GM18502 (cell line): ENCODE measurements around the gene GAMT.

Source experiments
- ATAC-seq: cut with Tn5 transposase; IDR thresholded peaks from one replicate; pipeline ENCODE4 v1.9.1; 2021; ENCODE audit warnings: mild to moderate bottlenecking; ENCODE audit not compliant: unreplicated experiment, poor library complexity

The GAMT gene

DNA sequence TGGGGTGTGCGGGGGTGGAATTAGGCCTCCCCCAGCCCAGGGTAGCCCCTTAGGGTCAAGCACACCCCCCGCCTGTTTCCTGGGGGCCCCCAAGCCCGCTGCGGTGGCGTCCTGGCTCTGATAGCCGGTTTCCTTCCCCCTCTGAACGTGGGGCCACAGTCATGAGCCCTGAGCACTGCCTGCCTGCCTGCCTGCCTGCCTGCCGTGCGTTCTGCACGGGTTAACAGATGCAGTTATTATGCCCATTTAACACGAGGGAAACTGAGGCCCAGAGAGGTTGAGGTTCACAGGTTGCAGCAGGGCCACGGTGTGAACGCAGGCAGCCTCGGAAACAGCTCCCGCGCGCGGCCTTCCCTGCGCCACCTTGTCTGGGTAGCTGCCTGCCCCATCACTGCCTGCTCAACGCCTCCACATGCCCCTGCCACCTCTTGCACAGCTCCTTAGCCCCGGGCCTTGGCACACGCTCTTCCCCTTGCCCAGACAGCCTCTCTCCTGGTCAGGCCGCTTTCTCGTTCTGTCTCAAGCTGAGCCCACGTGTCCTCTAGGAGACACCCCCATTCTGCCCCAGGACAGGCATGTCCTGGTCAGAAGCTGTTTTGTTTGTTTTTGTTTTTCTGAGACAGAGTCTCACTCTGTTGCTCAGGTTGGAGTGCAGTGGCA lies 1.2 kb upstream of the GAMT start:
- ATAC-seq, result no peak

DNA sequence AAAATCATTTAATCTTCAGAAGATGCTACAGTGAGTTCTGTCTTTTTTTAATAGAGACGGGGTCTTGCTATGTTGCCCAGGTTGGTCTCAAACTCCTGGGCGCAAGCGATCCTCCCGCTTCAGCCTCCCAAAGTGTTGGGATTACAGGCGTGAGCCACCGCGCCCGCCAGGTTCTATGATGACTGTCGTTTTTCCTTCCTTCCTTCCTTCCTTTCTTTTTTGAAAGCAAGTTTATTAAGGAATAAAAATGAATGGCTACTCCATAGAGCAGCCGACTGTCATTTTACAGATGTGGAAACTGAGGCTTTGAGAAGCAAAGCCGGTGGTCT lies 511 bp upstream of the GAMT start:
- no peak for ATAC-seq

DNA sequence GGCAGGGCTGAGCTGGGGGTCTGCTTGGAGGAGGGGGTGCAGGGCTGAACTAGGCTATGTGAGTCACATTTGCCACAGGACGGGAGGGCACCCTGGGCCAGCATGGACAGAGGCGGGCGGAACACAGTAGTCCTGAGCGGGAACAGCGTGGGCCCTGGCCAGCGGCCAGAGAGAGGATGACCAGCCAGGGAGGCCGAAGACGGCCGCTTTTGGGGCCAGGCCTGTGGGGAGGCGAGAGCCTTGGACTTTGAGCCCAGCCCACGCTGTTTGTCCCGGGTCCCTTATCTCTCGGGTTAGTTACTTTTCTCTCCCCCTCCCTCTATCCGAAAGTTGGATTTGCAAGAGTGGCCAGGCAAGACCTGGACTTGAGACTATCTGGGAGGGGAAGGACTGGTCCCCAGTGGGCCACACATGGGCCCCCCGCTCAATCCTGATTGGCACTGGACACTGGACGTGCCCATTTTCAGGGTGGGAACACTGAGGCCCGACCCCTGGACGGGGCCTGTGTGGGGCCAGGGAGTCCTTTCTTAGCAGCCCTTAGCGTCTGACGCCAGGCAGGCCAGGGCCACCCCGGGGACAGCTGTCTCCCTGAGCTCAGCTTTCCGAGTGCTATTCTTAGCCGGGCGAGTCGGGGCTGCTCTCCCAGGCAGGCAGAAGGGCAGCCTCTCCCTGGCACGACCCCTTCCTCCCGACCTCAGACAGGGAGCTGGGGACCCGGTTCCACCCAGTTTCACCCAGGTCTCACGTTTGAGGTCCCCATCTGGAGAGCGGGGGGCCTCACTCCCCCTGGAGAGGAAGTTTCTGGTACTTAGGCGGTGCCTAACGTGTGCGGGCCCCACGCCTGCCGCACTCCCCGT lies 833 bp downstream of the GAMT start:
- ATAC-seq, result no peak

DNA sequence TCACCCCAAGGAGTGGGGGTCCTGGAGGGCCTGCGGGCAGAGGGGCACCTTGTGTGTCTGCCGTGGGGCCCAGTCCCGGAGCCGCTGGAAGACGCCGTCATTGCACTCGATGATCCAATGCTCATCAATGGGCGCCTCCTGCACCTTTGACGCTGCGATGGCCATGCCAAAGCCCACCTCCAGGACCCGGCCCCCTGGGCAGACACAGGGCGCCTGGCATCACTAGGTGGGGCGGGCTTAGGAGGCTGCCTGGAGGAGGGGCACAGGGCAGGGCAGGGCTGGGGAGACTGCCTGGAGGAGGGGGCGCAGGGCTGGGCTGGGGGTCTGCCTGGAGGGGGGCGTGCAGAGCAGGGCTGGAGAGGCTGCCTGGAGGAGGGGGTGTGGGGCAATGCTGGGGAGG lies 1.6 kb downstream of the GAMT start:
- ATAC-seq, result no peak

DNA sequence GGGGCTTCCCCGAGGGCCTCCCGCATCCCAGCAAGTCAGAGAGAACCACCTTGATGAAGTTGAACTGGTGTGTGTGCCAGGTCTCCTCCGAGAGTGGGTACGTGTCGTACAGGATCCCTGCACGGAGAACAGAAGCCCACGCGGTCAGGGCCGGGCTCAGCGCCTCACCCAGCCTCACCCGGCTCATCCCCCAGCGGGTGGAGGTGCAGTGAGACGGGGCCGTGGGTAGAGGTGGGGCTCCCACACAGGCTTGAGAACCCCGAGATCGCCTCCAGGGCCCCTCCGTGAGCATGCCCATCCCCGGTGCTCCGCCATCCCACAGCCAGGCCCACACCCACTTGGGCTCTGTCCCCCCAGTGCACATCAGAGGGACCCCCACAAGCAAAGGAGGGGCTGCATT lies 2.3 kb downstream of the GAMT start:
- no peak for ATAC-seq

DNA sequence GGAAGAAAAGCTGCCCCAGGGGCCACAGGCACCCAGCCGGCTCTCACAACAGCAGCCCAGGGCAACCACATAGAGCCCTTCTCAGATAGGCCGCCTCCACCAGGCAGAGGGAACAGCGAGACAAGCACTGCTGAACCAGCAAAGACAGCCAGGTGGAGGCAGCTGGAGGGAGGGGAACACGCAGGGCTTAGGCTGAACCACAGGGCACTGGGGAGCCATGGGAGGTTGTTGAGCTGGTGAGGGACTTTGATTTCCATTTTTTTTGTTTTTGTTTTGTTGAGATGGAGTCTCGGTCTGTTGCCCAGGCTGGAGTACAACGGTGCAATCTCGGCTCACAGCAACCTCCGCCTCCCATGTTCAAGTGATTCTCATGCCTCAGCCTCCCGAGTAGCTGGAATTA lies 3.5 kb downstream of the GAMT start:
- no peak for ATAC-seq

DNA sequence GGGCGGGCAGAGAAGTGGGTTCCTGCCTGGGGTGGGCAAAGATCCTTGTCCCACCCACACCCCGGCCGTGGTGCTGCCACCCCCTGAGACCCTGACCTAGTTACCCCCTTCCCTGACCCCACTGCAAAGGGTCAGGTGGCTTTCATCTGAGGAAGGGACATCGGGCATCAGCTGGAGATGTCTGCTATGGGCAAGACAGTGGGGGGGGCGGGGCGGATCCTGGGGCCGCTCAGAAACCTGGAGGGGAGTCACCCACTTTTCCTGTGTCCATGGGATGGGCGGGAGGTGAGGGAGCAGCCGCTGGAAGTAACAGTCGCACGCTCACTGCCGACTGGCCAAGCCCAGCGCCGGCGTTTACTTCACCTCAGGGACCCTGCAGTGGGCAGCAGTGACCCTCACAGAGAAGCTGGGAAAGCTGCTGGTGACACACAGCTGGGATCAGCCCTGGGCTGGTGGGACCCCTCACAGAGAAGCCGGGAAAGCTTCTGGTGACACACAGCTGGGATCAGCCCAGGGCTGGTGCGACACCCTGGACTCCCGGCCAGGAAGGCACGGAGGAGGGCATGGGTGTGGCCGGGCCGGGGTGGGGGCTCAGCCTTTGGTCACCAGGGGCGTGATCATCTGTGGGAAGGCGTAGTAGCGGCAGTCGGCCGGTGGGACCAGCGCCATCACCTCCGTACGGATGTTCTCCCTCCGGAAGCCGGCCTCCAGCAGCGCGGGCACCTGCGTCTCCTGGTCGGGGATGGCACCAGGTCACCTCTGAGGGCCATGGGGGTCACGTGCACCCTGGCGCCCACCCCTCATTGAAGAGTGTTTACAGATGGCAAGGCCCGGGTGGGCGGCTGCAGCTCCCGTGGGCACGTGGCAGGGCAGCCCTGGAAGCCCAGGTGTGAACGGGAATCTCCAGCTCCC lies 4.3 kb downstream of the GAMT start:
- no peak for ATAC-seq

DNA sequence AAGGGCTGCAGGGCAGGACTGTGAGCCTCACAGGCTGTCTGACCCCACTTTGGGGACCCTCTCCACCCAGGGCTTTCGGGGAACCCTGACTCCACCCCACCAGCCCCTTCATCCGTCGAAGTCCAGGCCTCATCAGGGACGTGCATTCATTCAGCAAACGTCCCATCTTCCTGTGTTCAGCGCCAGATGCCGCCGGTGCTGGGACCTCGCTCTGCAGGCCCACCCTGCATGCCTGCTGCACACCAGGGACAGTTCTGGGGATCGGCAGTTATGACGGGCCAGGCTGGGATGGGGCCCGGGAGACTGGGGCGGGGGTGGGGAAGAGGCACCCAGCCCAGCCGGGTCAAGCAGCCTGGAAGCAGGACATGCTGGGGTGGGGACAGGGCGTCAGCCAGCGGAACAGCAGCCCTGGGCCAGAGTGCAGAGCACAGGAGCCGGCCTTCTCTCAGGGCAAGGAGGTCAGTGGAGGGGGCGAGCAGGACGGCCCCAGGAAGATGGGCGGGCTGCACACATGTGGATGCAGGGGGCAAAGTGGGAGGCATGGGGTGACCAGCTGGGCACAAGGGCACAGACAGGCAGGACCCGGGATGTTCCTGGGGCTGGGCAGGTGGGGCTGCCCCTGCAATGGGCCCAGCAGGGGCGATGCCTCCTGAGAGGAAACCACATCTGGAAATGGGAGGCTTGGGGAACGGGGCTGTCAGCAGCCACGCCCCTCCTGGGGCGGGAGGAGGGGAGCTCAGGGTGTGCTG lies 5.1 kb downstream of the GAMT start:
- ATAC-seq, result no peak

DNA sequence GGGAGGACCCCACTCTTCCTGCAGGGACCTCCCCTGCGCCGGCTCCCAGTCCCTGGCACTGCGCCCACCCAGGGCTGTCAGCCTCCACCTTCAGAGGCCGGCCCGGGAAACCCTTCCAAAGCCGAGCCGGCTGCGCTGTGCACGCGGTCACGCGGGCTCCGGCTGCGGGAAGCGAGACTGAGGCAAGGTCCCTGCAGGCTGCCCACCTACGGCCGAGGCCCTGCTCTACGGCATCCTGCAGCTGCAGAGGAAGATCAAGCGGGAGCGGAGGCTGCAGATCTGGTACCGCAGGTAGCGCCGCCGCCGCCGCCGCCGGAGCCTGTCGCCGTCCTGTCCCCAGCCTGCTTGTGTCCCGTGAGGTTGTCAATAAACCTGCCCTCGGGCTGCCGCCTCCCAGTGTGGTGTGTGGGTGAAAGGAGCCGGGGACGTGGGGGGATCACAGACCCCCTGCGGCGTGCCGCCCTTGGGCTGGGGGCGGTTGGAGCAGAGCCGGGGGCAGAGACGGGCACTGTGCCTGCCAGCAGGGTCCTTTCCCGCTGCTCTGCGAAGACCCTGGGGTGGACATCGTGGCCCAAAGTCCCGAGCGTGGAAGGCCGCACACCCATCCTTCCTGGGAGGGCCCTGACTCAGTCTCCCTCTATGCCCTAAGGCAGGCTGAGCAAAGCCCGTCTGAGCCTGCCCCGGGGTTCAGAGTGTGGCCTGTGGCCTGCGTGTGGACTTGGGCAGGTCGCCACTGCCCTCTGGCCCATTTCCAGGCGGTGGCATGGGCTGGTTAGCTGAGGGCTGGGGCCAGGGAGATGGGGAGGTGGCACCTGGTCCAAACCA lies 5.9 kb downstream of the GAMT start:
- no peak for ATAC-seq

DNA sequence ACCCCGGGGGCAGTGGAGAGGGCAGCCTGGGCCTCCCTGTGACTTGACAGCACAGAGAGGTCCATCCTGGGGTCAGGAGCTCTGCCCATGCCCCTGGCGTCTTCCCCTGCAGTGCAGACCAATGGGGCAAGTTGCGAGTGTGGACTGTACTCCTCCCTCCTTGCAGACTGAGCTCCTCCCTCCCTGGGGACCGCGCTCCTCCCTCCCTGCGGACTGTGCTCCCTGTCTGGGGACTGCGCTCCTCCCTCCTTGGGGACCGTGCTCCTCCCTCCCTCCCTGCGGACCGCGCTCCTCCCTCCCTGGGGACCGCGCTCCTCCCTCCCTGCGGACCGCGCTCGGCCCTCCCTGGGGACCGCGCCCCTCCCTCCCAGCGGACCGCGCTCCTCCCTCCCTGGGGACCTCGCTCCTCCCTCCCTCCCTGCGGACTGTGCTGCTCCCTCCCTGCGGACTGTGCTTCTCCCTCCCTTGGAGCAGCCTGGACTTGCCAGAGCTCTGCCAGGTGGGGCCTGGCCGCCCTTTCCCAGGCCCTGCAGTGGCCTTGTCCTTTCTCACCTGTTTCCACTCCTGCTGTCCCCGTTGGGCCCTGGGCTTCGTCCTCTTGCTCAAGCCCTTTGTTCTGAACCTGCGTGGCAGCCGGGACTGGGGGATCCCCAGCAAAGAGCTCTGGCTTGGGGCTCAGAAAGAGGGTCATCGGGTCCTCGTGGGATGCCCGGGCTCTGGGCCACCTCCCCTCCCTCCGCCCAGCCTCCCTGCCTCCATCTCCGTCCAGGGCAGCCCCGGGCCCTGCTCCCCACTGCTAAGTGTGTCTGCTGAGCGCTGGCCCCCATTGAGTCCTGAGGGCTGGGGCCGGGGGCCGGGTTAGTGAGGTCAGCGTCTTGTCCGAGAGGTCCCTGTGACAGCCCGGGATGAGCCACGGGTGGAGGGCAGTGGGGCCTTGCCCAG lies 6.8 kb downstream of the GAMT start:
- no peak for ATAC-seq

DNA sequence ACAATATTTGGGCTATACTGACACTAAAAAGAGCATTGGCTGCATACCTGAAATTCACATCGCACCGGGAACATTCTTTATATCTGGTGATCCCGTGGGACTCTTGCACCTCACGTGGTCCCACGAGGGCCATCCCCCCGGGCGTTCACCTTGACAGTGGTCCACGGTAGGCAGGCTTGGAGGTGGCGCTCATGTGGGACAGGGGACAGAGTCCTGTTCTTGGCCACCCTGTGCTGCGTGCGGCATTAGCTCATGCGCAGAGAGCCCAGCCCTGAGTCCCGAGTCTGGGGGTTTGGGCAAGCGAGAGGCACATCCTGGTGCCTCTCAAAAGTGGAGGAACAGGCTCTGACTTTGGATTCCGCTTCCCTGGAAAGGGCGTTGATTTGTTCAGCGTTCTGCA lies 7.5 kb downstream of the GAMT start:
- ATAC-seq, result no peak

DNA sequence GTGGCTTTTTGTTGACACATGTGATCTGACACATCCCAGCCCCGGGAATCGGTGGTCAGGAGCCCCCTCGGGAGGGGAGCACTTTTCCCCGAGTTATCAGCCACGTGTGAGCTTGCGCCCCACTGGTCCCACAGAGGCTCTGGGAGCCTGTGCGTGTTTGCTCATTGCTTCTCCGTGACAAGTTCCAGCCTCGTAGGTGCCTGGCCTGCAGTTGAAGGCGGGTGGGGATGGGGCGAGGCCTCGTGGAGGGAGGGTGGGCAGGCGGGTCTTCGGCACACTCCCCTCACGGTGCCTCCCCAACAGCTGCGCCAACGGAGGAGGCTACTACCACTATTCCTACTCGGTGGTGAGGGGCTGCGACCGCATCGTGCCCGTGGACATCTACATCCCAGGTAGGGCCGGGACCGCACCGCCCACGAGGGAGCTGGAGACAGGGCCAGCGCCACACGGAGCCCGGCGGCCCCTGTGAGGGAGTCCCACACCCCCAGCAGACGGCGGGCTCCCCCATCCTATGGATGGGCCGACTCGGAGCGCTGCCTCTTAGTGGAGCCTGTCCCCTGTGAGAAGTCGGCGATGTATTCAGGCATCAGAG lies 8.3 kb downstream of the GAMT start:
- no peak for ATAC-seq

DNA sequence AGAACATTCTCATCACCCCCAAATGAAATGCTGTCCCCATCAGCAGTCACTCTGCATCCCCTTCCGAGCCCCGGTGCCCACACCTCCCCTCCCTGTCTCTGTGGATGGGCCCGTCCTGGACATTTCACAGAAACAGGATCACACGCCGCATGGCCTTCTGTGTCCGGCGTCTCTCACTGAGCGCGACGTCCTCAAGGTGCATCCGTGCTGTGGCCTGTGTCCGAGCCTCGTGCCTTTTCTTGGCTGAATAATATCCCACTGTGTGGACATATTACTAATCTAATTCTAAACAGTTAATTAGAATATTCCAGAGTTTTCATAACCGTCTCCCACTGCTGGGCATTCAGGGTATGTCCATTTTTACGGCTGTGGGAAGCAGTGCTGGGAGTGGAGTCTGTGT lies 8.9 kb downstream of the GAMT start:
- no peak for ATAC-seq

DNA sequence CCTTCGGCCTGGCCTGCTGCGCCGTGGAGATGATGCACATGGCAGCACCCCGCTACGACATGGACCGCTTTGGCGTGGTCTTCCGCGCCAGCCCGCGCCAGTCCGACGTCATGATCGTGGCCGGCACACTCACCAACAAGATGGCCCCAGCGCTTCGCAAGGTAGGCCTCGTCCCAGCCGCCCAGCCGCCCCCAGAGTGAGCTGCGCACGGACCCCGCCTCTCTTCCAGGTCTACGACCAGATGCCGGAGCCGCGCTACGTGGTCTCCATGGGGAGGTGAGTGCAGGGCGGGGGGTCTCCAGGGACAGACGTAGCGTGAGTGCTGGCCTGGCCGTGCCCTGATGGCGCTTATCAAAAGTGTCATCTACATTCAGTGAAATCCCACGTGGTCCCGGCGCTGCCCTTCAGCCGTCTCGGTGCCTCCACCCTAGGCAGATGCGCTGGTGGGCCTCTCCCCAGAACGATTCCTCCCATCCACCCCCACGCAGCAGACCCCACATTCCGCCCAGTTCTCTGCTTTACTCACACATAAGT lies 10.4 kb downstream of the GAMT start:
- no peak for ATAC-seq

DNA sequence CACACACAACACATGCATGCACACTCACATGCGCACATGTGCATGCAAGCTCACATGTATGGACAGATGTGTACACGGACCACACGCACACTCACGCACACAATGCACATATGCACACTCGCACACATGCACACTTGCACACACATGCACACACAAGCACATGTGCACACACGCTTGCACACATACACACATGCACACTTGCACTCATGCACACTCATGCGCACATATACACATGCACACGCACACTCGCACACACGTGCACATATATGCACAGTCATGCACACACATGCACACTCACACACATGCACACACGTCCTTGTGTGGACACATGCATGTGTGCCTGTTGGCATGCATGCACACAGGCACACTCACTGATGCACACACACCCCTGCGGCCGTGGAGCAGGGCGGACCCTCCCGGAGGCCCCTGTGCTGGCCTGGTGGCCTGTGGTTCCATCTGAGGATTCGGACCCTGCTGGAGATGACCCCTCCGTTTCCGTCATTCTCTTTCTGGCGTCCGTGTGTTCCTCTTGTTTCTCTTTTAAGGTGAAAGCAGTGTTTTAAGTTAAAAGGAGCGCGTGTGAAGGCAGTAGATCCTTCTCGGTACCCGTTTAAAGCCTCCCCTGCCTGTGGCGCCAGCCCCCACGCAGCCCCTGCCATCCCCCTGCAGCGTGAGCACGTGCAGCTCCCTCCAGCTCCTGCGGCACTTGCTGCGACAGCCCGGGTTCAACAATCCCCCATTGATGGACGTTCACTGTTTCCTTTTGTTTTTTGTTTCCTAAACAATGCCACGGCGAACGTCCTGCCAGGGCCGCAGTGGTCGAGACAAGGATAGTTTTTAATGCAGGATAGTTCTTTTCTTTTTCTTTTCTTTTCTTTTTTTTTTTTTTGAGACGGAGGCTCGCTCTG lies 12.1 kb downstream of the GAMT start:
- ATAC-seq, result no peak

DNA sequence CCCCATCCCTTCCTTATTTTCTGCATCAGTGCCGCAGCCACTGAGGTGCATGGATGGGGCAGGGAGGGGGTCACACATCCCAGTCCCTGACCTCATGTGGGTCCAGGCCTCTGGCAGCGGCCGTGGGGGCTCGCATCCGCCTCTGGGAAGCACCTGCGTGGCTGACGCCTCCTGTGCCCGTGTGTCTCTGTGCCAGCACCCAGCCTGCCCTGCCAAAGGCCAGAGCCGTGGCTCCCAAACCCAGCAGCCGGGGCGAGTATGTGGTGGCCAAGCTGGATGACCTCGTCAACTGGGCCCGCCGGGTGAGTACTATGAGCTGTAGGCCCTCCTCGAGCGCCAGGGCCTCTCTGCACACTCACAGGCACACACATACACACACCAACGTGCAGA lies 12.7 kb downstream of the GAMT start:
- ATAC-seq, result no peak
